Left ventricle myocardium inferior (tissue), 1 donor: Measurements from ENCODE around the gene PLRG1. TPM values are rescaled to one million over a fixed set of nuclear protein-coding genes. Genes with fewer than 3 reads are reported as not detected.

Experiments
- DNase-seq: peaks from one replicate; pipeline ENCODE4 v3.0.0-alpha.2; 2020
- H3K27ac ChIP-seq: fragments of 200-600 bp; replicated peaks from 2 replicates; pipeline ENCODE4 v1.8.0; 2021
- H3K27me3 ChIP-seq: fragments of 200-600 bp; 2 replicates; pipeline ENCODE4 v1.8.0; 2021; ENCODE audit warnings: low read depth
- H3K36me3 ChIP-seq: fragments of 200-600 bp; 2 replicates; pipeline ENCODE4 v1.8.0; 2021
- H3K4me1 ChIP-seq: fragments of 200-600 bp; 2 replicates; pipeline ENCODE4 v1.8.0; 2021
- H3K4me3 ChIP-seq: fragments of 200-600 bp; 2 replicates; pipeline ENCODE4 v1.8.0; 2021; ENCODE audit warnings: mild to moderate bottlenecking, moderate library complexity
- H3K9me3 ChIP-seq: fragments of 200-600 bp; replicated peaks from 2 replicates; pipeline ENCODE4 v1.8.0; 2021
- CTCF ChIP-seq: fragments of 200-600 bp; IDR thresholded peaks from 2 replicates; pipeline ENCODE4 v1.8.0; 2021; ENCODE audit warnings: antibody characterized with exemption, mild to moderate bottlenecking, borderline replicate concordance
- intact Hi-C: fragments of 100-400 bp; cut with micrococcal nuclease; formaldehyde crosslinking; loops from one replicate; pipeline ENCODE4 v1.11.0; 2022
- total RNA-seq: library from RNA; stranded (reverse); fragmentation: NEBNext Ultra II Directional; extraction: Animal tissue kit (Norgen Biotek cat#: 25700); gene quantifications from one replicate; pipeline ENCODE4 v1.2.1, GENCODE V29; 2021
- donor health status: DM: no; HTN: yes; CAD: no; lungs with severe emphysema.

Gene PLRG1
- total RNA-seq, 1 donor from 2014 or later = 37.8 TPM

GRCh38 chr4:154516318-154517029, 33.7 kb downstream of the PLRG1 start:
- Histone ChIP-seq H3K27me3 (peaks cover 37% of the 10 kb centered on the region), H3K27ac (no peak overlapping the region), H3K9me3 (no peaks in the 10 kb centered on the region), H3K36me3 (no peaks in the 10 kb centered on the region), H3K4me1 (peaks cover 4% of the 10 kb centered on the region), H3K4me3 (no peak overlapping the region)
- no peak for DNase-seq
- intact Hi-C loops = no loop called here
- TF ChIP-seq CTCF = no peak

- H3K27me3 ChIP-seq = peaks cover 49% of the 10 kb centered on the region
- no peaks in the 10 kb centered on the region for H3K9me3 ChIP-seq
- intact Hi-C loops = no loop called here
- H3K4me1 ChIP-seq = no peaks in the 10 kb centered on the region
- no peaks in the 10 kb centered on the region for H3K36me3 ChIP-seq
- H3K27ac ChIP-seq = no peak overlapping the region
- no peak for TF ChIP-seq CTCF
- DNase-seq = no peak
- H3K4me3 ChIP-seq = no peak overlapping the region
Observed at GRCh38 chr4:154511981-154512380, 38.2 kb downstream of the PLRG1 start.

GRCh38 chr4:154511548-154511947, 38.7 kb downstream of the PLRG1 start:
- no peak for TF ChIP-seq CTCF
- Histone ChIP-seq H3K4me3 (no peak overlapping the region), H3K27me3 (peaks cover 49% of the 10 kb centered on the region), H3K4me1 (no peaks in the 10 kb centered on the region), H3K9me3 (no peaks in the 10 kb centered on the region), H3K27ac (no peak overlapping the region), H3K36me3 (no peaks in the 10 kb centered on the region)
- intact Hi-C loops = no loop called here
- DNase-seq = no peak

- TF ChIP-seq CTCF = no peak
- Histone ChIP-seq H3K4me1 (no peaks in the 10 kb centered on the region), H3K9me3 (no peaks in the 10 kb centered on the region), H3K27me3 (peaks cover 54% of the 10 kb centered on the region), H3K4me3 (no peak overlapping the region), H3K36me3 (no peaks in the 10 kb centered on the region), H3K27ac (no peak overlapping the region)
- intact Hi-C loops = loop anchor here (5.0 kb wide), 1 partner anchor 110 kb away; no protein-coding TSS in a partner anchor
- no peak for DNase-seq
Observed at GRCh38 chr4:154507156-154507555, 43.0 kb downstream of the PLRG1 start.

- Histone ChIP-seq H3K27me3 (peaks cover 53% of the 10 kb centered on the region), H3K4me3 (no peak overlapping the region), H3K9me3 (no peaks in the 10 kb centered on the region), H3K27ac (no peak overlapping the region), H3K36me3 (no peaks in the 10 kb centered on the region), H3K4me1 (no peaks in the 10 kb centered on the region)
- TF ChIP-seq CTCF = peak; percentile 52
- DNase-seq = no peak
- intact Hi-C loops = loop anchor here (5.0 kb wide), 1 partner anchor 109 kb away; no protein-coding TSS in a partner anchor
Observed at GRCh38 chr4:154506253-154506652, 43.9 kb downstream of the PLRG1 start.
